ENCODE measurements around the gene IQGAP1.

DNA sequence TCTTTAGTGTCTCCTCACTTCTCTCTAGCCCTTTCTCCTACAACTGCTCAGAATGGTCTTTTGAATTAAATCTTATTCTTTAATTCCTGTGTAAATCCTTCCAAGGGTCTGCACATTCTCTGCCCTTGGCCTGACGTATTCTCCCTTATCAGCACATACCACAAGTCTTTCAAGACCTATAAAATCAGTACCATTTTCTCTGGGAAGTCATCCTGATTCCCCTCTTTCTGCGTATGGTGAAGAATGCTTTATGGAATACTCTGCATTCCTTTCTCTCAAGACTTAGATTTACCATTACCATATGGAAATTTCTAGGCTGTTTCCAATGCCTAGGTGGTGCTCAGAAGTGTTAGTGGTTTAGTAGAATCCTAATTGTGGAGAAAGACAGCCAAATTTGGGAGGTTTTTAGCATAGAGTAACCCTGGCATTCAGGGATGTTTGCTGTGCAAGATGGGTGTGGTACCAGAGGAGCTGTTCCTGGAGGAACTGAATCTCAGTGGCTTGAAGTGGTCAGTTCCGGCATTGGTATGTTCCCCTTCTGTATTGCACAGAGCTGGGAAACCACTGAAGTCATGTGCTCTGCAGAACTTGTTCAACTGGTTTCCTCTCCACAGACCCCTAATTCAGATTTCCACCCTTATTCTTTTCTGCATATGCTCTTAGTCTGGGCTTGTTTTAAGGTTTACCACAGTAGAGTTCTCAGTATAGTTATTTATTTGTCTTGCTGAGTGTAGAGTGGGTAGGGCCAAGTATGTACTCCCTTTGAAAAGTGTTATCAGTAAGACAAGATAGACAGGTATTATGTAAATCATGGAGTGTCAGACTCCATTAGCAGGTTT lies 24.5 kb downstream of the IQGAP1 start:
- TF ChIP-seq EZH2 (IDR thresholded peaks at IDR 0.05; ENCODE audit: borderline replicate concordance) (no peak), EZH2phosphoT487 (IDR thresholded peaks at IDR 0.05; ENCODE audit: low read depth, severe bottlenecking, unreplicated experiment) (no peak)
- TF ChIP-seq, protein P1, sequence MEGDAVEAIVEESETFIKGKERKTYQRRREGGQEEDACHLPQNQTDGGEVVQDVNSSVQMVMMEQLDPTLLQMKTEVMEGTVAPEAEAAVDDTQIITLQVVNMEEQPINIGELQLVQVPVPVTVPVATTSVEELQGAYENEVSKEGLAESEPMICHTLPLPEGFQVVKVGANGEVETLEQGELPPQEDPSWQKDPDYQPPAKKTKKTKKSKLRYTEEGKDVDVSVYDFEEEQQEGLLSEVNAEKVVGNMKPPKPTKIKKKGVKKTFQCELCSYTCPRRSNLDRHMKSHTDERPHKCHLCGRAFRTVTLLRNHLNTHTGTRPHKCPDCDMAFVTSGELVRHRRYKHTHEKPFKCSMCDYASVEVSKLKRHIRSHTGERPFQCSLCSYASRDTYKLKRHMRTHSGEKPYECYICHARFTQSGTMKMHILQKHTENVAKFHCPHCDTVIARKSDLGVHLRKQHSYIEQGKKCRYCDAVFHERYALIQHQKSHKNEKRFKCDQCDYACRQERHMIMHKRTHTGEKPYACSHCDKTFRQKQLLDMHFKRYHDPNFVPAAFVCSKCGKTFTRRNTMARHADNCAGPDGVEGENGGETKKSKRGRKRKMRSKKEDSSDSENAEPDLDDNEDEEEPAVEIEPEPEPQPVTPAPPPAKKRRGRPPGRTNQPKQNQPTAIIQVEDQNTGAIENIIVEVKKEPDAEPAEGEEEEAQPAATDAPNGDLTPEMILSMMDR (IDR thresholded peaks at IDR 0.05; ENCODE audit: poor library complexity), result no peak

Measured in hepatocyte (in vitro differentiated cells).